GM19372 (cell line): ENCODE data around the gene SLC39A9.
A peak's percentile ranks its signal among the peaks of the same experiment; 100 is the strongest.
"Not testable (repeated sequence)": the region's sequence is repeated elsewhere in the genome, so short reads cannot be mapped to it uniquely, and the experiment has no call there.

ENCODE experiments used
- ATAC-seq: cut with Tn5 transposase; IDR thresholded peaks from one replicate; pipeline ENCODE4 v1.9.1; 2021; ENCODE audit warnings: mild to moderate bottlenecking, low read depth, moderate library complexity; ENCODE audit not compliant: unreplicated experiment

SLC39A9 gene

GRCh38 chr14:69366761-69367160 is 31.7 kb upstream of the SLC39A9 start:
- ATAC-seq = no peak

DNA sequence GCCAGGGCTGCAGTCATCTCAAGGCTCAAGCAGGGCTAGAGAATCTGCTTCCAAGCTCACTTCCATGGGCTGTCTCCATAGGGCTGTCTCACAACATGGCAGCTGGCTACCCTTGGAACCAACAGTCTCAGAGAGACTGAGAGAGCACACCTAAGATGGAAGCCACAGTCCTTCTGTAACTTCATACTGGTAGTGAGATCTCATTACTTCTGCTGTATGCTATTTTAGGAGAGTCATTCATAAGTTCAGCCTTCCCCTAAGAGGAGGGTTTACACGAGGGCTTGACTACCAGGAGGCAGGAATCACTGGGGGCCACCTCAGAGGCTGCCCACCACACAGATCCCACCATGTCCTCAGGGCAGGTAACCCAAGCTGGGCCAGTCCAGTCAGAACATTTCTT is 30.1 kb upstream of the SLC39A9 start:
- no peak for ATAC-seq

GRCh38 chr14:69370061-69370460 is 28.4 kb upstream of the SLC39A9 start:
- ATAC-seq = no peak

DNA sequence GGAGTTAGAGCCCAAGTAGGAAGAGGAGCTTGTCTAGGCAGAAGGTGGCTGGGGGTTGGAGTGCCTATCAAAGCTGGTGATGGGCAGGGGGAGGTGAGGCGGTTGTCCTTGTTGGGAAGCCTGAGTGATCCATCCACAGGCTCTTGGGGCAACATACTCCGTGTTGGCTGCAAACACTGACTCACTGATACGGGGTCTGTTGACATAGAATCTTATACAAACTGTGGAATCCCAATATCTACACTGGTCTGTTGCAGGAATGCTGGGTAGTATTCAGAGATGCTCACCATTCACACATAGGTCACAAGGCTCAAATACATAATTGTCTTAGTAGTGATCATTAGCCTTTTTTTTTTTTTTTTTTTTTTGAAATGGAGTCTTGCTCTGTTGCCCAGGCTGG is 26.3 kb upstream of the SLC39A9 start:
- ATAC-seq = no peak

- no peak for ATAC-seq
Measured at GRCh38 chr14:69373104-69373503, 25.4 kb upstream of the SLC39A9 start.

DNA sequence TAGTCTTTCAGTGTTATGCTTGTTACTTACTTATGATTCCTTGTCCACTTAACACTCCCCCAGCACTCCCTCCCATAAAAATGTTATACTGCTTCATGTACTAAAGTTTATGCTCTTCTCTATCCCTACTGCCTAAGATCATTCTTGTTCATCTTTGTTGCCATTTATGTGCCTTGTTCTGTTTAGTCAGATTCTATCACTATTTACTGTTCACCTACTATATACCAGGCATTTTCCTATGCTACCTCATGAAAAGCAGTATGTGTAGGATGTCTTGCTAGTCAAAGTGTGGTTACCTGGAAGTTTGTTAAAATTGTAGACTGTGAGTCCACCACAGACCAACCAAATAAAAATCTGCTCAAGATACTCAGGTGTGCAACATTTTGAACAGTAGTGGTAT is 24.3 kb upstream of the SLC39A9 start:
- no peak for ATAC-seq

DNA sequence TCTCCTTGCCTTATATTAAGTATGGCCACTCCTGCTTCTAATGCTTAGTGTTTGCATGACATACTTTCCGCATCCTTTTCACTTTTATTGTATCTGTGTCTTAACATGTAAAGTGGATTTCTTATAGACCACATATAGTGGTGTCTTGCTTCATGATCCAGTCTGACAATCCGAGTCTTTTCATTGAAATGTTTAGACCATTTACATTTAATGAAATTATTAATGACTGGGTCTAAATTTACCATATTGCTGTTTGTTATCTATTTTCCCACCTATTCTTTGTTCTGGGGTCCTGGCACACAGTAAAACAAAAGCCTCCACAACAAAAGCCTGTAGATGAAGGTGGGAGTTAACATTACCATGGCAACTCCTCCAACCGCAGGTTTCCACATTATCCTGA is 23.3 kb upstream of the SLC39A9 start:
- ATAC-seq = no peak

- ATAC-seq = no peak
Measured at GRCh38 chr14:69375722-69376121, 22.8 kb upstream of the SLC39A9 start.

DNA sequence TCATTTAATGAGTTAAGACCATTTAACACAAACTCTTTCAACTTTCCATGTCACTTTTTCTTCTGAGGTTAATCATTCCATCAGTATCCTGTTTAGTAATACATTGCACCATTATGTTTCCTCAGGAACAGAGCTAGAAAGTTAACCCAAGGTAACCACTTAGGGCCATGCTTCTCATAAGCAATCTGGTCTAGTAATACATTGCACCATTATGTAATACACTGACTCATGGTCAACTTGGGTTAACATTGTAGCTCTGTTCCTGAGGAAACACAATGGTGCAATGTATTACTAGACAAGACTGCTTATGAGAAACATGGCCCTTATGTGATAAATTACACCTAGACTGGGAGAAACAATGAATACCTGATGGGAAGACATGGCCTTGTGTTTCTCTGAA is 22.1 kb upstream of the SLC39A9 start:
- no peak for ATAC-seq

- ATAC-seq = no peak
Measured at GRCh38 chr14:69378274-69378673, 20.2 kb upstream of the SLC39A9 start.

DNA sequence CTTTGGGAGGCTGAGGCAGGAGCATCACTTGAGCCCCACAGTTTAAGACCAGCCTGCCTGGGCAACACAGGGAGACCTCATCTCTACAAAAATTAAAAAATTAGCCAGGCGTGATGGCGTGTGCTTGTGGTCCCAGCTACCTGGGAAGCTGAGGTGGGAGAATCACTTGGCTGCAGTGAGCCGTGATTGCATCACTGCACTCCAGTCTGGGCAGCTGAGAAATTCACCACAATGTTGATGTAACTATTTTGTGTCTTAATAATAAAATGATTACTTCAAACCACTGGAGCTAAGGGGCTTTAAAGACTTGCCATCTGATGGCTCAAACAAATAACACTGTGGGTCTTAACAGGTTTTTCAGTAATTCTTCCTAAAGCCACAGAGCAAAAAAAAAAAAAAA is 11.2 kb upstream of the SLC39A9 start:
- no peak for ATAC-seq

DNA sequence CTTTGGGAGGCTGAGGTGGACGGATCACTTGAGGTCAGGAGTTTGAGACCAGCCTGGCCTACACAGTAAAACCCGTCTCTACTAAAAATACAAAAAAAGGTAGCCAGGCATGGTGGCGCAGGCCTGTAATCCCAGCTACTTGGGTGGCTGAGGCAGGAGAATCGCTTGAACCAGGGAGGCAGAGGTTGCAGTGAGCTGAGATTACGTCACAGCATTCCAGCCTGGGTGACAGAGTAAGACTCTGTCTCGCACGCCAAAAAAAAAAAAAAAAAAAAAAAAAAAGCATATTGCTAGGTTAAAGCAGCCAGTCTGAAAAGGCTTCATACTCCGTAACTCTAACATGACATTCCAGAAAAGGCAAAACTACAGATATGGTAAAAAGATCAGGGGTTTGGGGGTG is 7.1 kb upstream of the SLC39A9 start:
- ATAC-seq = not testable (repeated sequence)

GRCh38 chr14:69392481-69392880 is 6.0 kb upstream of the SLC39A9 start:
- no peak for ATAC-seq

GRCh38 chr14:69395929-69396328 is 2.6 kb upstream of the SLC39A9 start:
- ATAC-seq = no peak

DNA sequence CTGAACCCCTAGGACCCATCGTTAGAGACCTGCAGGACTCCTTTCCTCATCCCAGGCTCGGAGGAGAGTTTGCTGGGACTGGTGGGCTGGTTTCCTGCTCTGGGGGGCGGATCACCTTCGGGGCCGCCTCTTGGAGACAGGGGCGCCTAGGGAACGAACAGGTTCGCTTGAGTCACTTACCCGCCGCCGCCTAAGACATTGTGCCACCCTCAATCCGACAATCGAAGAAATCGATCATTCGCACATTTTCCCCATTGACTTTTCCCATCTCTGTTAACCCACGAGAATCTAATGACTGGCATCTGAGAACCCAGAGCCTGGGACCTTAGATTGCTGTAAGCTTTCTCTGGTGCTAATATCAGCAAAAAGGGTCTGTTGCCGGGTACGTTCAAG is 322 bp downstream of the SLC39A9 start:
- ATAC-seq = peak; percentile 9

DNA sequence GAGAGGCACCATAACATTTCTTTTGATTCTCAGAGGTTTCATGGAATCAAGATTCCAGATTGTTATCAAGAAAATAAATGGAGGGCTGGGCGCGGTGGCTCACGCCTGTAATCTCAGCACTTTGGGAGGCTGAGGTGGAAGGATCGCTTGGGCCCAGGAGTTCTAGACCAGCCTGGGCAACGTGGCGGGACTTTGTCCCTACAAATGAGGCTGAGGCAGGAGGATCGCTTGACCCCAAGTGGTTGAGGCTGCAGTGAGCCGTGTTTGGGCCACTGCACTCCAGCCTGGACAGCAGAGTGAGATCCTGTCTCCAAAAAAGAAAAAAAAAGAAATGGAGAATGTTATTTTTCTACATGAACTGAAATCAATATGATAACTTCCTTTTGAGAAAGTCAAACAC is 1.3 kb downstream of the SLC39A9 start:
- ATAC-seq = no peak

GRCh38 chr14:69400154-69400553 is 1.7 kb downstream of the SLC39A9 start:
- ATAC-seq = no peak

- no peak for ATAC-seq
Measured at GRCh38 chr14:69401841-69402240, 3.3 kb downstream of the SLC39A9 start.

- no peak for ATAC-seq
Measured at GRCh38 chr14:69404478-69404877, 6.0 kb downstream of the SLC39A9 start.

DNA sequence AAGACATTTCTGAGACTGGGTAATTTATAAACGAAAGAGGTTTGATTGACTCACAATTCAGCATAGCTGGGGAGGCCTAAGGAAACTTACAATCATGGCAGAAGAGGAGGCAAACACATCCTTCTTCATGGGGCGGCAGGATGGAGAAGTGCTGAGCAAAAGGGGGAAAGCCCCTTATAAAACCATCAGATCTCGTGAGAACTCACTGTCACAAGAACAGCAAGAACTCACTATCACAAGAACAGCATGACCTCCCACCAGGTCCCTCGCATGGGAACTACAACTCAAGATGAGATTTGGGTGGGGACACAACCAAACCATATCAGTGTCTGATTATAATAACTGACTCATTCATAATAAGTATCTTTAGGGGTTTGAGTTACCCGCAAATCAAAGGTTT is 6.4 kb downstream of the SLC39A9 start:
- no peak for ATAC-seq

DNA sequence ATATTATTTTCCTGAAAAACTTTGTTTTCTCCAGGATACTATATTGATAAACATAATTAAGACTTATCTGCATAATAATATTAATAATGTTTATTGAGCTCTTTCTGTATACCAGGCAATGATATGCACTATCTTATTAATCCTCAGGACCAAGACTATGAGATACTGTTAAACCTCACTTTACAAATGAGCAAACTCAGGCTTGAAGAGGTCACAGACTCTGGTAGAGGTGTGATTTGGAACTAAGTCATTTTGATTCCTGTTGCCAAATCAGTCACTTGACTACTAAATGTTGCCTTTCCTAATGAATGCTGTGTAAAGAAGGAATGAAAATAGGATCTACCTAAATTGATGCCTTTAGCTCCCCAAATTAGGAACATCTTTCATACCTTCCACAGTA is 7.3 kb downstream of the SLC39A9 start:
- ATAC-seq = no peak

DNA sequence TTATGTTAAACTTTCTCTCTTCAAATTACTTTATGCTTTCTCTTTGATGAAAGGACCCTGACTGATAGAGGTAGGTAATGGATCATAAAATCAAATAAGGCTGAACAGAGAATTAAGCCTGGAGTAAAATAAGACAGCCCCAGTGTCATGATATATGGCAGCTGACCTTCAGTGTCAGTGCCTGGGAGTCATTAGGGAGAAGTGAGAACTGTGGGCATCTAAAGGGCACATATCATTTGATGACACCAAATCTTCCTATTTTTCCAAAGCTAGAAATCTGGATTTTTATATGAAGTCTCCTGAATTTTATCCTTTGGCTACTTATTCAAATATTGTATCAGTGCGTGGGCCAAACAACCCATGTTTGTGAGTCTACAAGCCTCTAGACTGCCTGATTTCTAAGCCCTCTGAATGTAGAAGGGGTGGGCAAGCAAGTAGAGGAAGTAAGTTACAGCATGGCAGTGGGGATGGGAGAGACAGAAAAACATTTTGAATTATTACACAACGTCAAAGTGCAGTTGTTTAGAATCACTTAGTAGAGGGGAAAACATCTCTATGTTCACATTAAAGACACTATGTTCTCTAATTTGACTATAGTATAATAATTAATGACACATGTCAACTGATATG is 10.0 kb downstream of the SLC39A9 start:
- no peak for ATAC-seq

- no peak for ATAC-seq
Measured at GRCh38 chr14:69413483-69413882, 15.0 kb downstream of the SLC39A9 start.
